ENCODE data around the gene NFE2L2.
"Not testable (repeated sequence)": the region's sequence is repeated elsewhere in the genome, so short reads cannot be mapped to it uniquely, and the experiment has no call there.

NFE2L2 gene

GRCh38 chr2:177232098-177232704, 32.3 kb downstream of the NFE2L2 start:
- DNase-seq, result no peak

GRCh38 chr2:177231270-177231669, 33.3 kb downstream of the NFE2L2 start:
- no peak for DNase-seq

- no peak for DNase-seq
Measured at GRCh38 chr2:177229442-177230242, 34.9 kb downstream of the NFE2L2 start.

GRCh38 chr2:177225965-177226360, 38.6 kb downstream of the NFE2L2 start:
- no peak for DNase-seq

- not testable (repeated sequence) for DNase-seq
Measured at GRCh38 chr2:177223436-177223835, 41.1 kb downstream of the NFE2L2 start.

- DNase-seq, result no peak
Measured at GRCh38 chr2:177221970-177222369, 42.6 kb downstream of the NFE2L2 start.

GRCh38 chr2:177221534-177221933, 43.0 kb downstream of the NFE2L2 start:
- DNase-seq, result no peak

- not testable (repeated sequence) for DNase-seq
Measured at GRCh38 chr2:177219787-177220186, 44.7 kb downstream of the NFE2L2 start.

- DNase-seq, result no peak
Measured at GRCh38 chr2:177217247-177217843, 47.2 kb downstream of the NFE2L2 start.

GRCh38 chr2:177212891-177213856, 51.4 kb downstream of the NFE2L2 start:
- DNase-seq, result peak; percentile 86 to 92 (median 91)

- peak; percentile 99 to 100 (median 99) for DNase-seq
Measured at GRCh38 chr2:177212106-177212890, 52.2 kb downstream of the NFE2L2 start, which contains the start of gene HNRNPA3. HNRNPA3 (plus strand) TSS chr2:177212794; CDS start chr2:177212800, 6 bp downstream.

- DNase-seq, result no peak
Measured at GRCh38 chr2:177211576-177212105, 52.9 kb downstream of the NFE2L2 start.

GRCh38 chr2:177211169-177211568, 53.4 kb downstream of the NFE2L2 start:
- DNase-seq, result no peak

GRCh38 chr2:177207101-177207500, 57.4 kb downstream of the NFE2L2 start:
- peak in 1 of 5 donors; percentile 31 for DNase-seq

GRCh38 chr2:177204417-177204816, 60.1 kb downstream of the NFE2L2 start:
- DNase-seq, result no peak

- no peak for DNase-seq
Measured at GRCh38 chr2:177201919-177202346, 62.6 kb downstream of the NFE2L2 start.

- not testable (repeated sequence) for DNase-seq
Measured at GRCh38 chr2:177200419-177200818, 64.1 kb downstream of the NFE2L2 start.

- DNase-seq, result no peak
Measured at GRCh38 chr2:177195194-177195593, 69.3 kb downstream of the NFE2L2 start.

GRCh38 chr2:177193240-177193639, 71.3 kb downstream of the NFE2L2 start:
- peak in 1 of 5 donors; percentile 38 for DNase-seq

GRCh38 chr2:177192788-177193187, 71.7 kb downstream of the NFE2L2 start:
- no peak for DNase-seq

GRCh38 chr2:177190941-177191340, 73.6 kb downstream of the NFE2L2 start:
- no peak for DNase-seq

Measured in T-helper 1 cell (primary cell).